ENCODE measurements around the gene CLIC4. TPM values are rescaled to one million over a fixed set of nuclear protein-coding genes. Genes with fewer than 3 reads are reported as not detected.

CLIC4 gene
- total RNA-seq, 1 experiment from 2014 or later, result 230 TPM

DNA sequence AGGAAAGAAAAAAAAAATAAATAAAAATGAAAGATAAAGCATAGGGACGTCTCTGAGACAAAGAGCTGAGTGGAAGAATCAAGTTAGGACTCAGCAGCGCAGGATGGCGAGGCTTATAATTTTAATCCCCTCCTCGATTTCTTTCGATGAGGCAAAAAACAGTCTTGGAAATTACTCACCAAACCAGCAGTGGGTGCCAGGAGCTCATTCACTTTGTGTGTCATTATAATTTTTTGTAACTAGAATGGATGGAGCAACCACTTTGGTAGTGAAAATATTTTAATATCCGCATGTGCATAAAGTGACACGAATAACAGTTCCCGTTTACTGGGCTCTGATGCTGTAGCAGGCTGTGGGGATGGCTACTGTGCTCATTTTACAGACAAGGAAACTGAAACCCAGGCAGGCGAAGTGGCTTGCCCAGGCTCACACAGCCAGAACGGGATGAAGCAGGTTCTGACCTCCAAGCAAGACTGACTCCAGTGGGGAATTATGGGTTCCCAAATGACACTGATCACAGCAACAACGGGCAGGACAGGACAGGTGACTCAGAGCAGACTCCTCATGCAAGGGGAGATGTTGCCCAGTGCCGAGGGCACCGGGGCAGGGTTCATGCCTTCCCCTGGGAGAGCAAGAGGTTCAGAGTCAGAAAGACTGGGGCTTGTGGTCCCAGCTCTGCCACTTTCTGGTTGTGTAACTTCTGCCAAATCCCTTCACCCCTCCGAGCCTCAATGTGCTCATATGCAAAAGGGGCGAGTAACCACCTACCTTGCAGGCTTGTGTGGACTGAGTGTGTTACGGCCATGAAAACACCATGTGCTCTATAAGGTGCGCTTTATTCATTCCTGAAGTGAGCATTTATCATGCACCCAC, 121.2 kb downstream of the CLIC4 start:
- Histone ChIP-seq H4K91ac (ENCODE audit: insufficient read length, low read depth, low read length) (no peak overlapping the region), H3K56ac (ENCODE audit: insufficient read length, low read depth, low read length) (no peak overlapping the region), H2BK20ac (ENCODE audit: low read depth, low read length, poor library complexity, severe bottlenecking) (no peak overlapping the region), H3K4ac (ENCODE audit: low read depth, low read length) (no peak overlapping the region), H2BK15ac (ENCODE audit: low read depth, low read length) (no peak overlapping the region), H2BK120ac (ENCODE audit: low read depth, low read length, poor library complexity, severe bottlenecking) (no peak overlapping the region), H3T11ph (ENCODE audit: low read length) (no peak overlapping the region), H3K79me1 (ENCODE audit: insufficient read depth, low read depth, low read length, poor library complexity, severe bottlenecking) (no peaks in the 10 kb centered on the region), H2BK12ac (ENCODE audit: insufficient read length, low read depth, low read length) (no peak overlapping the region), H3K14ac (ENCODE audit: insufficient read depth, low read length) (no peak overlapping the region), H2BK5ac (ENCODE audit: insufficient read length, low read length) (no peak overlapping the region), H3K18ac (ENCODE audit: insufficient read length, low read depth, low read length) (no peak overlapping the region), H3K4me2 (ENCODE audit: insufficient read depth, insufficient read length, low read length) (no peak overlapping the region), H3K4me1 (ENCODE audit: insufficient read depth, low read length) (no peaks in the 10 kb centered on the region), H2AK5ac (ENCODE audit: insufficient read length, low read length) (no peak overlapping the region), H2AFZ (ENCODE audit: low read length) (no peak overlapping the region), H3K23ac (ENCODE audit: insufficient read length, low read depth, low read length) (no peak overlapping the region), H3K27me3 (ENCODE audit: insufficient read depth, low read length) (no peaks in the 10 kb centered on the region), H4K5ac (ENCODE audit: insufficient read length, low read depth, low read length) (no peak overlapping the region), H3K27ac (ENCODE audit: insufficient read length, low read depth, low read length) (no peak overlapping the region), H4K8ac (replicated peaks; ENCODE audit: insufficient read length, low read depth, low read length) (no peak overlapping the region), H3K23me2 (ENCODE audit: insufficient read length, low read depth, low read length, poor library complexity, severe bottlenecking) (no peaks in the 10 kb centered on the region), H3K9ac (ENCODE audit: extremely low read depth, insufficient read length, low read length) (no peak overlapping the region), H3K79me2 (ENCODE audit: insufficient read depth, low read length) (no peaks in the 10 kb centered on the region), H4K20me1 (ENCODE audit: control insufficient read depth, insufficient read depth, insufficient read length) (no peaks in the 10 kb centered on the region), H3K9me3 (ENCODE audit: control insufficient read depth, low read depth, low read length) (no peaks in the 10 kb centered on the region)
- Mint-ChIP-seq H3K27me3 (ENCODE audit: low read depth) (peaks cover 5% of the 10 kb centered on the region), H3K9me3 (no peaks in the 10 kb centered on the region; a peak in 1 of 5 replicates), H3K27ac (no peak overlapping the region; a peak in 1 of 7 replicates), H3K4me3 (no peak overlapping the region), H3K36me3 (ENCODE audit: insufficient read depth in 1 of 3, low read depth in 3 of 3) (no peaks in the 10 kb centered on the region), H3K4me1 (peaks cover 12 to 21% of the 10 kb centered on the region in 2 experiments)
- no peak for DNase-seq
- WGBS (ENCODE audit: extremely low coverage, insufficient read length, low lambda C conversion rate), result no CpG with 5 or more reads among the region's 17 CpGs
- TF ChIP-seq, protein P1, sequence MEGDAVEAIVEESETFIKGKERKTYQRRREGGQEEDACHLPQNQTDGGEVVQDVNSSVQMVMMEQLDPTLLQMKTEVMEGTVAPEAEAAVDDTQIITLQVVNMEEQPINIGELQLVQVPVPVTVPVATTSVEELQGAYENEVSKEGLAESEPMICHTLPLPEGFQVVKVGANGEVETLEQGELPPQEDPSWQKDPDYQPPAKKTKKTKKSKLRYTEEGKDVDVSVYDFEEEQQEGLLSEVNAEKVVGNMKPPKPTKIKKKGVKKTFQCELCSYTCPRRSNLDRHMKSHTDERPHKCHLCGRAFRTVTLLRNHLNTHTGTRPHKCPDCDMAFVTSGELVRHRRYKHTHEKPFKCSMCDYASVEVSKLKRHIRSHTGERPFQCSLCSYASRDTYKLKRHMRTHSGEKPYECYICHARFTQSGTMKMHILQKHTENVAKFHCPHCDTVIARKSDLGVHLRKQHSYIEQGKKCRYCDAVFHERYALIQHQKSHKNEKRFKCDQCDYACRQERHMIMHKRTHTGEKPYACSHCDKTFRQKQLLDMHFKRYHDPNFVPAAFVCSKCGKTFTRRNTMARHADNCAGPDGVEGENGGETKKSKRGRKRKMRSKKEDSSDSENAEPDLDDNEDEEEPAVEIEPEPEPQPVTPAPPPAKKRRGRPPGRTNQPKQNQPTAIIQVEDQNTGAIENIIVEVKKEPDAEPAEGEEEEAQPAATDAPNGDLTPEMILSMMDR (conservative IDR thresholded peaks at IDR 0.05), result no peak

Data from H9 (cell line).